GM18505 (cell line): Measurements from ENCODE around the gene LCE1E.

Source experiments
- ATAC-seq: cut with Tn5 transposase; IDR thresholded peaks from one replicate; pipeline ENCODE4 v1.9.1; 2021; ENCODE audit not compliant: unreplicated experiment
- POLR2A ChIP-seq: IDR thresholded peaks from 4 replicates; pipeline ENCODE4 v1.6.1; 2011; ENCODE audit warnings: borderline replicate concordance; ENCODE audit not compliant: insufficient read depth, insufficient read length; ENCODE audit errors: extremely low read depth

LCE1E gene, protein sequence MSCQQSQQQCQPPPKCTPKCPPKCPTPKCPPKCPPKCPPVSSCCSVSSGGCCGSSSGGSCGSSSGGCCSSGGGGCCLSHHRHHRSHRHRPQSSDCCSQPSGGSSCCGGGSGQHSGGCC

DNA sequence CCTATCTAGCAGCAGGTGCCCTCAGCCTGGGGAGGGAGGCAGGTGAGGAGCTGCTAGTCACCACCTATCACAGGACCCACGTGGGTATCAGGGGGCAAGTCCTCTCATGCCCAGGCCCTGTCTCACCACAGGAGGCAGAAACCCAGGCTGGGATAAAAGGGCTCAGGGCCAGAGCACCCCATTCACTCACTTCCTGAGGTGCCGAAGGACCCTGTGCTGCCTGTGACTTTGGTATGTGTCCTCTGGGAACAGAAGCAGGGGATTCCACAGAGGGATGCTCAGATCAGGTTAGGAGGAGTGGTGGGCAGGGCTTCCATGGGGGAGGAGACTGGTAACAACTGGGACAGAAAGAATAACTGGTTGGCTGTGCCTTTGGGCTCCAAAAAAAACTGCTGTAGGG lies at the start of gene LCE1E:
TSS of gene LCE1E (plus strand) at position 181 of the 400 bp plus-strand sequence. CDS start 1,043 bp downstream, outside the sequence.
- no peak for ATAC-seq

DNA sequence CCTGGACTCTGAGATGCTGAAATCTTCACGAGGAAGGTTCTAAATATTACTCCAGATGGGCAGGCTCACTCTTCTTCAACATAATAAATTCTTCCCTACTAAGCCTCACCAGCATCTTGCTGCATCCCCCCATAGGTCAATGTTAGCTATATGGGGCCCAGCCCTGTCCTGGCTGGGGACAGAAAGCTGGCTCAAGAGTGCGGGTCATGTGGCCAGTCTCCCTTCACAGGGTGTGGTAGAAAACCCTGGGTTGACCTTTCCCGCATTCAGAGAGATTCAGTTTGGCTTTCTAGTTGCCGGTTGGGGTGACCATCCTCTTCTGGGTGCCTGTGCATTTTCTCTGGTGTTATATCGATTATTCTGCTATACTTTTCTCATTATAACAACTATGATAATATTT lies 48.1 kb upstream of the LCE1E start:
- no peak for ATAC-seq
- no peak for TF ChIP-seq POLR2A

More for the DNA sequence above, at the start of gene LCE1E:
- TF ChIP-seq POLR2A: no peak

DNA sequence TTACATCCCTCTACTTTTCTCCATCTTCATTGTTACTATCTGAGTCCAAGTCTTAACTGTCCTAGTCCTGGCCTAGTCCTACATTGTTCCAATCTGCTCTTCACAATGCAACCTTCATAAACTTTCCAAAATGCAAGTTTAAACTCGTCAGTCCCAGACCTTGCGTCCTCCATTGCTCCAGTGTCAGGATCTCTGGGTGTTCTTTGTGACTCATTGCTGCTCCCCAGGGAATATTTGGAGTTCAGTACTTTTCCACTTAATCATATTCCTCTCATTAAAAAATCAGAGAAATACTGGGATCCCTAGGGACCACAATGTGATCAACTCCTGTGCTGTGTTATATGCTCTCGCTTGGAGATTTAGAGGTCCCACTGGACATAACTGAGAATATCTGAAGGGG lies 46.2 kb upstream of the LCE1E start:
- no peak for TF ChIP-seq POLR2A
- no peak for ATAC-seq

DNA sequence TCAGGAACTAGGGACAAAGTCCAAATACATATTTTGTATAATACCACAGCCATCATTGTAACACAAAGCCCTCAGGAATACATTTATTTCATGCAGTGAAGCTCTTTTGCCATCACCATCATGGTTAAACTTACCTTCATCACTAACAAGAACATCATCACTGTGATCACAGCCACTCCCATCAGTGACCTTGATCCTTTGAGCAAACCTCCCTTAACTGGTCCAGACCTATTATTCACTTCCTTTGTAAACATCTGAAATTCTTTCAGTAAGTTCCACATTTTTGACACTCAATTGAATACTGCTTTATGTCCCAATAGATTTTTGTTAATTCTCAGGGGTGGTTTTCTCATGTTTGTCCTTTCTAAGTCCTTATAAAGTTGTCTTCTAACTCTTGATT lies 44.4 kb upstream of the LCE1E start:
- ATAC-seq: no peak

DNA sequence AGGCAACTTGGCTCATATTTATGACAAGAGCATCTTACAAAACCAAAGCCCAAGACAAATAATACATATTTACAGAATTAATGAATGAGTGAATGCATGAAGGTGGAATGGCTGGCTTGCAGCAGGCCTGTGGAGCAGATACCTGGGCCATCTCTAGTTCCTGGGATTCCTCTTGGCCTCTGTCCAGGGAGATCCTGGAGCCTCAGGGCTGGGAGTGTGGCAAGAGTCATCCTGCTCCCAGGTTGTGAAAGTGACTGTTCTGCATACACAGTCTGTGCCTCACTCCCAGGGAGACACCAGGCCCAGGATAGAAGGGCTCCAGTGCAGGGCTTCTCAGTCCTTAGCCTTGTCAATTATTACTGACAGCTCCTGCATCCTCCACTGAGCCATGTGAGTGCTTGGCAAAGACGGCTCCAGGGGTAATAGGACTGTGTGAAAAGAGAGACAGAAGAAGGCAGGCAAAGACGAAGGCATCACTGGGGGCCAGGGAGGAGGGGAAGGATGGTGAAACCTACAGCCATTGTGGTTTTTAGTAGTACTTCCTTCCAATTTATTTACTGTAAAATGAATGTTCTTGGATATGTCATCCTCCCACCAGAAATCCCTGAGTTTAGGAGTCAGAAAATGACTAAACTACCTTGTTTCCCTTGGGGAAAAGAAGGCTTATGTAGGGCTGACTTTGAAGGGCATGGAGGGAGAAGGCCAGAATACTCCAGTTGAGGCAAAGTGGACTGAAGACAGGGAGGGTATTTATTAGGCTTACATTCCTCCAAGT lies 42.5 kb upstream of the LCE1E start:
- TF ChIP-seq POLR2A: no peak
- no peak for ATAC-seq

More for the DNA sequence above, 44.4 kb upstream of the LCE1E start:
- no peak for TF ChIP-seq POLR2A

DNA sequence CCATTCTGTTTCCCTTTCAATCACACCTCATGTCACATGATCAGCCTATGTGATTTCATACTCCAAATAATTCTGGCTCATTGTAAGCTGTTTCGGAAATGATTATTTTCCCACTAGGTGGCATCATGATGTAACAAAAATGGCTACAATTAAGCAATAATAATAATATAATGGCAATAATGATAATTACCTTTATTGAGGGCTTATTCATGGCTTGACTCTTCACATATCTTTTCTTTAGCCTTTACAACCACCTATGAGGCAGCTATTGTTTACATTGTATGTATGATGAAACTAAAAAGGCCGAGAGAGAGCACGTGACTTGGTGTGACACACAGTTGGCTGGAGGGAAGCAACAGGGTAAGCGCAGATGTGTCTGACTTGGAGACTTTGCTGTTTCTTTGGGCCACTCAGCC lies 40.8 kb upstream of the LCE1E start:
- TF ChIP-seq POLR2A: no peak
- ATAC-seq: no peak

DNA sequence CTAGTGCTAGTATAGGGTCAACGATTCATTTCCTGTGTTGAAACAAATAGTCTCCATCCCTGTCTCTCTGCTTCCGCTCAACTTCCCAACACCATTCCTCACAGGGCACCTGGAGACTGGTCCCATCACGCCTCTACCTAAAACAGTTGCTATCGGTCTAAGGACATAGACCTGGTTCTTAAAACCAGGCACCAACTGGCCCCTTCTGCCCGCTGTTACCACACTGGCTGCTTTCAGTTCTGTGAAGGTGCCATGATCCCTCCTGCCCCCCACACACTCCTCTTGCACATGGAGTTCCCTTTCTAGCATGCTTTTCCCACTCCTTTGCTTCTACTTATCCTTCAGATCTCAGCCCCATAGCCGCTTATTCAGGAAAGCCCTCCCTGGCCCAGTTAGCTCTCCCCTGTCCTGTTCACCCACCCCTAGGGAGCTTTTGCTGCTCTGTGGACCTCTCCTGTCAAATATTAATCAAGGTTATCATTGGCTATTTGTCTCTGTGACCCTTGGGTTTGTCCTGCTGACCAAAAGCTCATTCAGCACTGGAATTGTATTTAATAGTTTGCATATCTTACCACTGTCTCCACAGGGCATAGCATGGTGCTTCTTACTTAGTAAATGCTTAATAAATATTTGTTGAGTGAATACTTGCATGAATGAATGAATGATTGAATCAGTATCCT lies 40.2 kb upstream of the LCE1E start:
- no peak for TF ChIP-seq POLR2A
- no peak for ATAC-seq

DNA sequence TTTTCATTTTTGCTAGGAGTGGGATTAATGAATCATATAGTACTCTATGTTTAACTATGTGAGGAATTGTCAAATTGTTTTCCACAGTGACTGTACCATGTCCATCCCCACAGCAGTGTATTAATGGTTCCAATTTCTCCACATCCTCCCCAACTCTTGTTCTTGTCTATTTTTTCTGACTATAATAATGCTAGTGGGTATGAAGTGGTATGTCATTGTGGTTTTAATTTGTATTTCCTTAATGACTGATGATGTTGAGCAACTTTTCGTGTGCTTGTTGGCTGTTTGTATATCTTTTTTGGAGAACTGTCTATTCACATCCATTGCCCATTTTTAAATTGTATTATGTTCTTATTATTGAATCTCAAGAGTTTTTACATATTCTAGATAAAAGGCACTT lies 38.2 kb upstream of the LCE1E start:
- TF ChIP-seq POLR2A: no peak
- no peak for ATAC-seq

DNA sequence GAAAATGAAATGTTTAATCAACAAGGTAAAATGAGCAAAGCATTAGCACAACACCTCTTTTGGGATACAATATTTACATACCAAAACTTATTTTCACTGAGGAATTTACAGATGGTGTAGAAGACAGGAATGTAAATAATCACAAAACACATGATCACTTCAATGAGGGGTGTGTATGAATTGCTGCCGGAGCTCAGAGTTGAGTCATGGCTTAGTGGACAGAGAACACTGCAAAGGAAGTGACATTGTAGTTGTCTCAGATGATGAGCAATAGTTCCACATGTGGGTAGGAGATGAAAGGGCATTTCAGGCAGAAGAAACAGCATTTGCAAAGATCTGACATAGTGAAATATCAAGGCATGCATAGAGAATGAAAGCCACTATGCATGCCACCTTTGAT lies 33.8 kb upstream of the LCE1E start:
- no peak for TF ChIP-seq POLR2A
- ATAC-seq: no peak

DNA sequence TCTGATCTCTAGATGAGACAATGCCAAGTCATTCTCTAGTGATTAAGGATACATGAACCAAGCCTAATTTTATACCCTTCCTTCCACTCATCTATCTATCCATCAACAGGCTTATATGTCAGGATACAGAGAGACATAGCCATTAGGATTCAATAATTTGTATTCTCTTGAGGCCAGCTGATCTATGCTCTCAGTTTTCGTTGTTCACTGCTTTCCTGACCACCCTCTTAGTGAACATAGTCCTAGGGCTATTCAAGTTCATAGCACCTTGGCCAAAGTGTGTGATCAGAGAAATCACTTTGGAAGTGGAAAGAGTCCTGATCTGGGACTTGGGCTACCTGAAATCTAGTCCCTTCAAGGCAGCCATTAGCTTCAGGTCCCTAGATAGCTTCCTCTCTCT lies 32.5 kb upstream of the LCE1E start:
- TF ChIP-seq POLR2A: no peak
- ATAC-seq: no peak

DNA sequence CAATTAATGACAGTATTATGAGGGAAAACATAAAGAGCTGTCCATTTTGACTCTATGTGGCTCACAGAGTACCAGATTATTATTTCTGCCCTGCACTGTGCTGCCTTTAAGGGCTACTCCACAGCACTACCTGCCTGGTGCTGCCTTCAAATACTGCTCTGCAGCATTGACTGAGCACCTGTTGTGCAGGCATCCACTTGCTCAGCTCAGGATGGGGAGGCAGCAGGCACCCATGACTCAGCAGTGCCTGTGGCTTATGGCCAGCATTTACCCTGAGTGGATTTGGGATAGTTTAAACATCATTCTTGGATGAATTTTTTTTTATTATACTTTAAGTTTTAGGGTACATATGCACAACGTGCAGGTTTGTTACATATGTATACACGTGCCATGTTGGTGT lies 29.2 kb upstream of the LCE1E start:
- no peak for ATAC-seq
- TF ChIP-seq POLR2A: no peak

DNA sequence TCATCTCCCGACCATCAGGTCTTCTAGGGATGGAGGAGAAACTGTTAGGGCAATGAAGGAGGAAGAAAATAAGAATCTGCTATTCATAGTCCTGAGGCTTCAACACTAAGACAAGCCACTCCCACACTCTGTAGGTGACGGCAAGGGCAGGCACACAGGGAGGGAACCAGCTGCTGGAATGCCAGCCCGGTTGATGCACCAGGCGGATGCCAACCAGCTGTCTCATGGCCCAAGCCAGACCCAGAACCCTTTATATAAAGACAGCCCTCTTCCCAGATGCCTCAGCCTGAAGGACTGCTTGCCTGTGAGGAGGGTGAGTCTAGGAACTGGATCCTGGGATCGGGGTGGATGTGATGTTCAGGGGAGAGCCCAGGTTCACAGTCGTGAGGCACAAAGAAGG lies 28.3 kb upstream of the LCE1E start, which contains the start of gene KPRP:
TSS of gene KPRP (plus strand) at position 279 of the 400 bp plus-strand sequence. CDS start 1,564 bp downstream, outside the sequence.
- no peak for TF ChIP-seq POLR2A
- no peak for ATAC-seq

DNA sequence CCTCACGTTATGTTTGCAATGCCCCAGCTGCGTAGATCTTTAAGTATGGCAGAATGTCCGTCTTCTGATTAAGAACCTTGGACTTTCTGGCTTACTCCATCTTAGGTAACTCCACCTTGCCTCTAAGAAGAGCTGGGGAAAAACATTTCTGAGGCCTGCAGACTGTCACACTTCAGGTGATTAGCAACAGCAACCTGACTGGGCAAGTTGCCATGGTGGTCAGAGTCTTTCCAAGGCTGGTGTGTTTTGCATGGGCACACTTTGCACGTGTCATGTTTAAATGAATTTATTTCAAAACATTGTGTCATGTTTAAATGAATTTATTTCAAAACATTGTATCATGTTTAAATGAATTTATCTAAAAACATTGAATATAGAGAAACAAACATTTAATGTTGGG lies 27.4 kb upstream of the LCE1E start:
- ATAC-seq: no peak
- TF ChIP-seq POLR2A: no peak

DNA sequence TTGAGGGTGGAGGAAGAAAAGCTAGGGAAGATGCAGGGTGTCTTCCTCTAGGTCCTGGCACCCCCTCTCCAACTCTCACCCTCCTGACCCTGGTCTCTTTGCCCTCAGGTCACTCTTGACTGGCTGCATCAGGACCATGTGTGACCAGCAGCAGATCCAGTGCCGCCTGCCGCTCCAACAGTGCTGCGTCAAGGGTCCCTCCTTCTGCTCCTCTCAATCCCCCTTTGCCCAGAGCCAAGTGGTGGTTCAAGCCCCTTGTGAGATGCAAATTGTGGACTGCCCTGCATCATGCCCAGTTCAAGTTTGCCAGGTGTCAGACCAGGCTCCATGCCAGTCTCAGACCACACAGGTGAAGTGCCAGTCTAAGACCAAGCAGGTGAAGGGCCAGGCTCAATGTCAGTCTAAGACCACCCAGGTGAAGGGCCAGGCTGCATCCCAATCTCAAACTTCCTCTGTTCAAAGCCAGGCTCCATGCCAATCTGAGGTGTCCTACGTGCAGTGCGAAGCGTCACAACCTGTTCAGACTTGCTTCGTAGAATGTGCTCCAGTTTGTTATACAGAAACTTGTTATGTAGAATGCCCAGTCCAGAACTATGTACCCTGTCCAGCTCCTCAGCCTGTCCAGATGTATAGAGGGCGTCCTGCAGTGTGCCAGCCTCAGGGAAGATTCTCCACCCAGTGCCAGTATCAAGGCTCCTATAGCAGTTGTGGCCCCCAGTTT lies 26.4 kb upstream of the LCE1E start:
- no peak for ATAC-seq
- no peak for TF ChIP-seq POLR2A

DNA sequence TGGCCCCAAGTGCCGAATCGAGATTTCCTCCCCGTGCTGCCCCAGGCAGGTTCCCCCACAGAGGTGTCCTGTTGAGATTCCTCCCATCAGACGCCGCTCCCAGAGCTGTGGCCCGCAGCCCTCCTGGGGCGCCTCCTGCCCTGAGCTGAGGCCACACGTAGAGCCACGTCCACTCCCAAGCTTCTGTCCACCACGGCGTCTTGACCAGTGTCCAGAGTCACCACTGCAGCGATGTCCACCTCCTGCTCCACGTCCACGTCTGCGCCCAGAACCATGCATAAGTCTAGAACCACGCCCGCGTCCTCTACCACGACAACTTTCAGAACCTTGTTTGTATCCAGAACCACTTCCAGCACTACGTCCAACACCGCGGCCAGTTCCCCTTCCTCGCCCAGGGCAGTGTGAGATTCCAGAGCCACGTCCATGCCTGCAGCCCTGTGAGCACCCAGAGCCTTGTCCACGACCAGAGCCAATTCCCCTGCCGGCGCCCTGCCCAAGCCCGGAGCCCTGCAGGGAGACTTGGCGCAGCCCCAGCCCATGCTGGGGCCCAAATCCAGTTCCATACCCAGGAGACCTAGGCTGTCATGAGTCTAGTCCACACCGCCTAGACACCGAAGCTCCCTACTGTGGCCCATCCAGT lies 25.4 kb upstream of the LCE1E start:
- TF ChIP-seq POLR2A: no peak
- no peak for ATAC-seq
